LNCaP clone FGC (cell line): Measurements from ENCODE around the gene BEND6.

Experiments
- DNase-seq: peaks from one replicate; pipeline ENCODE4 v3.0.0-alpha.2; 2011; ENCODE audit warnings: low read depth
- H3K4me3 ChIP-seq: 2 replicates; pipeline ENCODE4 v1.5.1; 2011; ENCODE audit warnings: mild to moderate bottlenecking, low read depth, low read length, control low read depth
- CTCF ChIP-seq: IDR thresholded peaks from 2 replicates; pipeline ENCODE4 v1.5.1; 2012; ENCODE audit warnings: mild to moderate bottlenecking; ENCODE audit not compliant: control insufficient read depth, insufficient read depth; ENCODE audit errors: extremely low read depth

BEND6 gene

GRCh38 chr6:57063847-57064246, 108.9 kb downstream of the BEND6 start:
- no peak for DNase-seq
- no peak for TF ChIP-seq CTCF
- no peak overlapping the region for H3K4me3 ChIP-seq

GRCh38 chr6:57064809-57065208, 109.9 kb downstream of the BEND6 start:
- no peak overlapping the region for H3K4me3 ChIP-seq
- DNase-seq, result no peak
- no peak for TF ChIP-seq CTCF

- no peak overlapping the region for H3K4me3 ChIP-seq
- no peak for DNase-seq
- TF ChIP-seq CTCF, result no peak
Observed at GRCh38 chr6:57068061-57068460, 113.2 kb downstream of the BEND6 start.

DNA sequence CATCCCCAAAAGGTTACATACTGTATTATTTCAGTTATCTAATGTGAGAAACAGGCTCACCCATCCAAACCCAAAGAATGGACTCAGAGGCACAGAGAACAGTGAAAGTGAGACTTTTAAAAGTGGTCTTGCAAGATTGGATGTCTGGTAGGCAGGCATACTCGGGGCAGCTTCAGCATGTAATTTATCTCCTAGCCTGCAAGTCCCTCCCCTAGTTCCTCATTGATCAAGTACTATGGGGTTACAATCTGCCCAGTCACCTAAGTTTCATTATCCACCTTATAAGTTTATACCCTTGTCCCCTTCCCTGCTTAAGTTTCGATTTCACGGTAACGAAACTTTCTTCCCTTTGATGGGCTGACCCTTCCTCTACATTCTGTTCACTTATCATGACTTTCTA, 114.3 kb downstream of the BEND6 start:
- DNase-seq, result no peak
- H3K4me3 ChIP-seq, result no peak overlapping the region
- no peak for TF ChIP-seq CTCF

DNA sequence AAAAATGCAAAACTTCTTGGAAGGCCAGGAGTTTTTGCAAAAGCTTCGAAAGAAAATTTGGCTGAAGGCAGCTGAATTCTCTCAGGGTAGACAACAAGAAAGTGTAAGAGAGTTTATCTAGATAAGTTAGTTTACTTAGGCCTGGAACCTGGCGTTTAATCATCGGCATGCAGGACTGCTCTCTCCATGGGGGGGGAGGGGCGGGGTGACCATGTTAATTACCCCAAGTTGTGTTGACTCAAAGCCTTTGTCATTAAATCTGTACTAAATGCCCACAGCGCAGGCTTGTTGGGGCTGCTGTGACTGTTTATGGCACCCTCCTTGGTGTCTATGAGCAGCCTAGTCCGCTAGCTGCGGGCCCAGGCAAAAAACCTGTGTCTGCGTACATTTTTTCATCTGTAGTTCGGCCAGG, 115.0 kb downstream of the BEND6 start:
- DNase-seq, result no peak
- H3K4me3 ChIP-seq, result no peak overlapping the region
- no peak for TF ChIP-seq CTCF

DNA sequence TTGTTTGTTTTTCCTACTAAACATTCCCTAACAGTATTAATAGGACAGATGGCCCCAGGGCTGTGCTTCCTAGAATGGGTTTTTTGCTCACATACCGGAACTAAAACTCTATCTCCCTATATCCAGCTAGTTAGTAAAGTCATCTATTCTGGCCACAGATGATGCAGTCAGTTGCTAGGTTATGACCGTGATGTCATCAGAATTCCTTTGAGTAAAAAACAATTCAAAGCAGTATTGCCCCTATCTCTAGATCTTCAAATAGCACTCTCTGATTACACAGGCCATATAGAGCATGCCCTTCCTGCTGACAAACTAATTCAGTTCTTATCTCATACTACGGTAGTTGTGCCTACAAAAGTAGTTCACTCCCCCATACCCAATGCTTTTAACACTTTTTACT, 117.2 kb downstream of the BEND6 start:
- DNase-seq, result no peak
- H3K4me3 ChIP-seq, result no peak overlapping the region
- no peak for TF ChIP-seq CTCF

- DNase-seq, result no peak
- H3K4me3 ChIP-seq, result no peak overlapping the region
- TF ChIP-seq CTCF, result no peak
Observed at GRCh38 chr6:57074383-57074782, 119.5 kb downstream of the BEND6 start.
